Esophagus mucosa (tissue), 1 donor: Measurements from ENCODE around the gene REM1. TPM values are rescaled to one million over a fixed set of nuclear protein-coding genes. Genes with fewer than 3 reads are reported as not detected.
A peak's percentile ranks its signal among the peaks of the same experiment; 100 is the strongest.

ENCODE experiments used
- ATAC-seq: fragments of 200-7000 bp; cut with Tn5 transposase; one replicate; pipeline ENCODE4 v1.9.1; 2020
- total RNA-seq: library from RNA; stranded (reverse); gene quantifications from one replicate; pipeline ENCODE4 v1.2.4, GENCODE V29; 2023
- donor health status: DM: yes; HTN: yes; CAD: no.

REM1 gene
- total RNA-seq, 1 donor from 2014 or later: 0.20 TPM

DNA sequence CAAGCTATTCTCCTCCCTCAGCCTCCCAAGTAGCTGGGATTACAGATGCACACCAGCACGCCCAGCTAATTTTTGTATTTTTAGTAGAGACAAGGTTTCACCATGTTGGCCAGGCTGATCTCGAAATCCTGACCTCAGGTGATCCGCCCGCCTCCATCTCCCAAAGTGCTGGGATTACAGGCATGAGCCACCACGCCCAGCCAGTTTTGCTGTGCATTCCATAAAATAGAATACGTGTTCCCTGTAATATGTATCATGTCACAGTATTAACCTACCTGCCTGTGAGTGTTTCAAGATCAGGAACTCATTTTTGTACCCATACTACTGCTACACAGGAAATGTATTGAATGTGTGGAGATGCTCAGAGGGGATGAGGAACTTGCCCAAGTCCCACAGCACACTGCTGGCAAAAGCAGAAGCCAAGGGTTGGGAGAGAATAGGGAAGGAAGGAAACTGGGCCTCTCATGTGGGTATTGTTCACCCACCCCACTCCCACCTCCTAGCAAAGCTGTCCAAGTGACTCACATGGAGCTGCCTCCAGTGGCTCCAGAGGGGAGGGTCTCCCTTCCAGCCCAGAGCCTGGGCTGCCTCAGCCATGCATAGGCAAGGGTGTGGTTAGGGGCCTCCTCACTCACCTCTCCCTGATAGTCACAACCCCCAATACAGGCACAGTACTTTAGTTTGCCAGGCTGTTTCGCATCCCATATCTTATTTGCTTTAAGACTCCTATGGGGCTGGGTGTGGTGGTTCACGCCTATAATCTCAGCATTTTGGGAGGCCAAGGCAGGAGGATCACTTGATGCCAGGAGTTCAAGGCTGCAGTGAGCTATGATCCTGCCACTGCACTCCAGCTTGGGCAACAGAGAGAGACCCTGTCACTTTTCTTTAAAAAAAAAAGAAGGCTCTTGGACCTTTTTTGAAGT lies 48.5 kb downstream of the REM1 start:
- ATAC-seq: peak; percentile 15

GRCh38 chr20:31527266-31527665 lies 52.2 kb downstream of the REM1 start:
- no peak for ATAC-seq

Other genes starting within 250 kb of the REM1 start
- not detected for gene DEFB115, start 217.6 kb upstream of the REM1 start, total RNA-seq
- gene DEFB116, start 166.7 kb upstream of the REM1 start, total RNA-seq: not detected
- gene DEFB118, start 106.7 kb upstream of the REM1 start, total RNA-seq: not detected
- not detected for gene DEFB119, start 84.7 kb upstream of the REM1 start, total RNA-seq
- gene DEFB121, start 69.1 kb upstream of the REM1 start, total RNA-seq: not detected
- not detected for gene DEFB123, start 34.7 kb upstream of the REM1 start, total RNA-seq
- gene DEFB124, start 161 bp upstream of the REM1 start, total RNA-seq: not detected
- 232 TPM for gene HM13, start 39.2 kb downstream of the REM1 start, total RNA-seq
- 299 TPM for gene ID1, start 130.0 kb downstream of the REM1 start, total RNA-seq
- 0.96 TPM for gene COX4I2, start 162.6 kb downstream of the REM1 start, total RNA-seq
- gene BCL2L1, start 247.6 kb downstream of the REM1 start, total RNA-seq: 76.6 TPM